Activated naive CD4-positive, alpha-beta T cell treated with anti-CD3 and anti-CD28 coated beads for 36 hours (primary cell): ENCODE data around the gene APBA2. TPM values are rescaled to one million over a fixed set of nuclear protein-coding genes. Genes with fewer than 3 reads are reported as not detected.

ENCODE experiments used
- CTCF ChIA-PET: fragments of 350-600 bp; sonication (Branson Sonifier 250); formaldehyde crosslinking; loops from one replicate; lab custom pipeline; 2021; ENCODE audit warnings: antibody characterized with exemption; lab: Charles Lee
- DNase-seq: peaks from one replicate; pipeline ENCODE4 v3.0.0-alpha.2; 2020
- H3K27ac Mint-ChIP-seq: one replicate; pipeline ENCODE4 v1.8.0; 2021; ENCODE audit warnings: mild to moderate bottlenecking, mixed read lengths
- H3K27me3 Mint-ChIP-seq: one replicate; pipeline ENCODE4 v1.8.0; 2021; ENCODE audit warnings: low read depth, mixed read lengths
- H3K36me3 Mint-ChIP-seq: one replicate; pipeline ENCODE4 v1.8.0; 2021; ENCODE audit warnings: low read depth, mixed read lengths
- H3K4me1 Mint-ChIP-seq: one replicate; pipeline ENCODE4 v1.8.0; 2021; ENCODE audit warnings: low read depth, mixed read lengths
- H3K4me3 Mint-ChIP-seq: one replicate; pipeline ENCODE4 v1.8.0; 2021; ENCODE audit warnings: mild to moderate bottlenecking, moderate library complexity, mixed read lengths
- H3K9me3 Mint-ChIP-seq: one replicate; pipeline ENCODE4 v1.8.0; 2021; ENCODE audit warnings: mixed read lengths
- intact Hi-C: fragments of 100-400 bp; cut with micrococcal nuclease; formaldehyde crosslinking; loops from one replicate; pipeline ENCODE4 v1.15.1; 2023
- total RNA-seq, 2 experiments: library from RNA; stranded (reverse); gene quantifications; one replicate each; pipeline ENCODE4 v1.2.3, GENCODE V29; 2021

APBA2 gene
- total RNA-seq, 2 experiments from 2014 or later: 16.2 to 18.3 TPM

GRCh38 chr15:29123171-29123570 lies 237.4 kb downstream of the APBA2 start:
- intact Hi-C loops: no loop called here

DNA sequence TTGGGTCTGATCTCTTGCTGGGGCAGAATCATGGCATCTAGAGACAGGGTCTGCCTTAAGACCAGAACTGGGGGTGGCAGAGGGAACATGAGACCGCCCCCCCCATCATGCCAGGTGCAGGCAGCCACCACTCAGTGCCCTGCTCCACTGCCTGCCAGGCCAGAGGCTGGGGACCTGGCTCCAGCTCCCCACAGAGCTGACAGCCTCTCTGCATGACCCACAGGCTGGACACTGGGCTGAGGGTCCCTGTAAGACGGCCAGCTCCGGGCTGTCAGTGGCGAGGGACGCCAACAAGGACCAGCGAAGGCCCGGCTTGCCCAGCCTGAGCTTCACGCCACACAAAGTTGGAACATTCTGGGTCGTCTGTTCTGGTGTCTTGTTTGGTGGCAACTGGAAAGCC lies 238.2 kb downstream of the APBA2 start:
- intact Hi-C loops: no loop called here
- H3K4me3 Mint-ChIP-seq: no peak overlapping the region
- no peaks in the 10 kb centered on the region for H3K9me3 Mint-ChIP-seq
- CTCF ChIA-PET: no interaction called here
- H3K27me3 Mint-ChIP-seq: no peaks in the 10 kb centered on the region
- no peak for DNase-seq
- H3K36me3 Mint-ChIP-seq: no peaks in the 10 kb centered on the region
- H3K4me1 Mint-ChIP-seq: no peaks in the 10 kb centered on the region
- no peak overlapping the region for H3K27ac Mint-ChIP-seq

More at GRCh38 chr15:29123171-29123570, 237.4 kb downstream of the APBA2 start:
- H3K4me3 Mint-ChIP-seq: no peak overlapping the region
- H3K4me1 Mint-ChIP-seq: no peaks in the 10 kb centered on the region
- no peaks in the 10 kb centered on the region for H3K9me3 Mint-ChIP-seq
- H3K27me3 Mint-ChIP-seq: no peaks in the 10 kb centered on the region
- no peaks in the 10 kb centered on the region for H3K36me3 Mint-ChIP-seq
- DNase-seq: no peak
- H3K27ac Mint-ChIP-seq: no peak overlapping the region
- CTCF ChIA-PET: no interaction called here

- Mint-ChIP-seq H3K4me3 (no peak overlapping the region), H3K36me3 (no peaks in the 10 kb centered on the region), H3K4me1 (no peaks in the 10 kb centered on the region), H3K9me3 (no peaks in the 10 kb centered on the region), H3K27me3 (no peaks in the 10 kb centered on the region), H3K27ac (no peak overlapping the region)
- no peak for DNase-seq
- intact Hi-C loops: no loop called here
- CTCF ChIA-PET: interaction anchor here (0.5 kb wide), 1 partner anchor 319 kb away, joined by 3 read pairs; no protein-coding TSS in a partner anchor
Observed at GRCh38 chr15:29124581-29125381, 239.0 kb downstream of the APBA2 start.

DNA sequence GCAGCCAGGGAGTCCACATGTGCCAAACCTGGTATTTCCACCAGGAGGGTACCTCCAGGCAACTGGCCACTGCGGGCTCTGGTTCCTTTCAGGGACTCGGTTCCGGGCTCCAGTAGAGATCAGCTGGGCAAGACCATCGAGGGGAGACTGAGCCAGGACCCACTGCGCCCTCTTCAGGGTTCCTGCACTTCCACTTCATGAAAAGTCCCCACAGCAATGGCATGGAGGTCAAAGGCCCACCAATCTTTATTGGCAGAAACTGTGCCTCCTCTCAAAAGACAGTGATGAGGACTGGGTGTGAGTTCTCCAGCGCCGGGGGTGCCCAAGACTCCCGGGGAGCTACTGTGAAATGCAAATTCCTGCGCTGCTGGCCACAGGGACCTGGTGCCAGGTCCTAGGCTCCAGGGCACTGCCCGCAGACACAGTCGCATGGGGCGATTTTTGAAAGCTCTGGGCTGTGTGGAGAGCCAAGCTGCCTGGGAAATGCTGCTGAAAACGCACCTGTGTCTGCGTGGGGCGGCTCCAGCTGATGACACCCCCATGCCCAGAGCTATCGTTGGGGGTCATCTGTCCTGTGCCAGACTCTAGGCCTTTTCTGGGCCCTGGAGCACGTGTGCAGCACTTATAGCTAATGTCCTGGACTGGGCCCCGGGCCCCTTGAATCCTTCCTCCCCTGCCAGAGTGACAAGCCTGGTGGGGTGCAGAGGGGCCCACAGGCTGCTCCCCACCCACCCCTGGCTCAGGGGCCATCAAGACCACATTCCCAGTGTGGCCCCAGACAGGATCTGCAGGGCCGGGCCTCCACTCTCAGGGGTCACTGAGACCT lies 239.8 kb downstream of the APBA2 start:
- DNase-seq: no peak
- no peak overlapping the region for H3K27ac Mint-ChIP-seq
- no peaks in the 10 kb centered on the region for H3K4me1 Mint-ChIP-seq
- no peak overlapping the region for H3K4me3 Mint-ChIP-seq
- no peaks in the 10 kb centered on the region for H3K36me3 Mint-ChIP-seq
- CTCF ChIA-PET: interaction anchor here (0.5 to 1.2 kb wide), 2 partner anchors 10 to 319 kb away, joined by 3 to 4 read pairs; no protein-coding TSS in a partner anchor
- H3K9me3 Mint-ChIP-seq: no peaks in the 10 kb centered on the region
- H3K27me3 Mint-ChIP-seq: no peaks in the 10 kb centered on the region
- intact Hi-C loops: no loop called here

DNA sequence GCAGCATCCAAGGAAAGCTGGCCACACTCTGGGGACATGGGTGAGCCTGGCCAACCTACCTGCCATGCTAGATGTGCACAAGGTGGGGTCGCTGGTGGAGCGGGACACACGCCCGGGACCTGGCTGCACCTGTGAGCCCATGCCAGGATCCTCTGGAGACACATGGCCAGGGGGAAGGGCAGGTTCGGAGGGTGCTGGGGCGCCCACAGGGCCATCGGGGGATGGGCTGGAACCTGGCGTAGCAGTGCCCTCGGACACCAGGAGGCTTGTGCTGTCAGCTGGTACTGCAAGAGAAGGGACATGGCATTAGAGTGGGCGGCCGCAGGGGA lies 240.4 kb downstream of the APBA2 start:
- Mint-ChIP-seq H3K4me3 (no peak overlapping the region), H3K27ac (no peak overlapping the region), H3K4me1 (no peaks in the 10 kb centered on the region), H3K9me3 (no peaks in the 10 kb centered on the region), H3K27me3 (no peaks in the 10 kb centered on the region), H3K36me3 (no peaks in the 10 kb centered on the region)
- CTCF ChIA-PET: interaction anchor here (1.2 kb wide), 1 partner anchor 10 kb away, joined by 4 read pairs; no protein-coding TSS in a partner anchor
- no peak for DNase-seq
- intact Hi-C loops: no loop called here

- H3K27me3 Mint-ChIP-seq: no peaks in the 10 kb centered on the region
- DNase-seq: no peak
- no peaks in the 10 kb centered on the region for H3K36me3 Mint-ChIP-seq
- CTCF ChIA-PET: no interaction called here
- intact Hi-C loops: no loop called here
- no peak overlapping the region for H3K4me3 Mint-ChIP-seq
- H3K4me1 Mint-ChIP-seq: peaks cover 3% of the 10 kb centered on the region
- H3K27ac Mint-ChIP-seq: no peak overlapping the region
- no peaks in the 10 kb centered on the region for H3K9me3 Mint-ChIP-seq
Observed at GRCh38 chr15:29126821-29127461, 241.2 kb downstream of the APBA2 start.

DNA sequence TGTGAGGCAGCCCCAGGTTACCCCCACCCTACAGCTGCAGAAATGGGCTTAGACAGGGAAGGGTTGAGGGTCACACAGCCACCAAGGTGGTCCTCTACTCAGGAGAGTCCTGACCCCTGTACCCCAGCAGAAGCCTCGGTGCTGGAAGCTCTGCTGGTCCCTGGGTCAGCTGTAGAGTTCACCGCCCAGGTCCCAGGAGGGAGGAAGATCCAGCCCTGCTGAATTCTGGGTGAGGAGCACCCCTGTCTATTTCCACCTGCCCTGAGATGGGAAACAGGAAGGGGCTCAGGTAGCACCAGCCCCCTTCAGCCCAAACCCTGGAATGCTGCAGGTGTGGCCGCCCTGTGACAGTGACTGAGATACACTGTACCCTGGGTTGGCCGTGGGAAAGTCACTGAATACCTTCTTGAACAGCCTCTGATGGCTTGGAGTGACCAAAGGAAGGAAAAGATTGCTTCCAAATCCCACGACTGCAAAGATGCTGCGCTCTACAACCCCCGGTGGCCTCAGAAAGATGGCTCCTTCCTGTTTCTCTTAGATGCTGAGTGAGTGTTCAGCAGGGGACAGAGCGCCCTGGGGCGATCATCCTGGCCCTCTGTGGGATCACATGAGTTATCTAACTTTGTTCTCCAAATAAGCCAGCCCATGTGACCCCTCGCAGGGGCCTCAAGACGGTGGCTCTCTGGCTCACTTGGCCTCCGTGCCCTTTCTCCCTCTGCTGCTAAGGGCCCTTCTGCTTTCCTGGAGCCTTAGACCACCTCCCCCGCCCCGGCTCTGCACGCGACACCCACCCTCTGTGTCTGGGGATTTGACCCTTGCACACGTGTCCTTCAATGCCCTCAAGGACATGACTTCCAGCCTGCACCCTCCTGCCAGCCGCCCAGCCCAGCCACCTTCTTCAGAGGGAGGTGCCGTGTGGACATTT lies 242.0 kb downstream of the APBA2 start:
- H3K4me3 Mint-ChIP-seq: no peak overlapping the region
- H3K27ac Mint-ChIP-seq: no peak overlapping the region
- CTCF ChIA-PET: no interaction called here

DNA sequence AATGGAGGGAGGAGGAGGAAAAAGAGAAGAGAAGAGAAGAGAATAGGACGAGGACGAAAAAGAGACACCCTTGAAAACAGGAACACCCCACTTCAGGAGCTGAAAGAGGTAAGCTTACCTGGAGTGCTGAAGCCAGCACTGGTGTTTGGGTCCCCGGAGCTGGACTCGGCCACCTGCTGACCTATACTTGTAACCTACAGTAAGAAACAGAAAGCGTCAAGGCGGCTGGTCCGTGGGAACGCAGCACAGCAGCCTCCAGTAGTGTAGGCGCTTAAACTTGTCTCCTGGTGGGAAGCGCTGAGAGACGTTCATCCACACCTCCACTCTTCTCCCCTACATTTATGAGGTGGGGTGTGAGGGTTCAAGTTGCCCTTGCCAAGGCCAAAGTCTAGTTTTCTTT lies 242.9 kb downstream of the APBA2 start:
- intact Hi-C loops: no loop called here
- DNase-seq: no peak
- Mint-ChIP-seq H3K9me3 (no peaks in the 10 kb centered on the region), H3K4me1 (peaks cover 3% of the 10 kb centered on the region), H3K36me3 (no peaks in the 10 kb centered on the region), H3K27ac (no peak overlapping the region), H3K27me3 (peaks cover 2% of the 10 kb centered on the region), H3K4me3 (no peak overlapping the region)
- CTCF ChIA-PET: interaction anchor here (2.6 kb wide), 1 partner anchor 12 kb away, joined by 9 read pairs; no protein-coding TSS in a partner anchor

More for the DNA sequence above, 242.0 kb downstream of the APBA2 start:
- H3K4me1 Mint-ChIP-seq: peaks cover 3% of the 10 kb centered on the region
- no peaks in the 10 kb centered on the region for H3K27me3 Mint-ChIP-seq
- no peak for DNase-seq
- intact Hi-C loops: no loop called here
- no peaks in the 10 kb centered on the region for H3K9me3 Mint-ChIP-seq
- H3K36me3 Mint-ChIP-seq: no peaks in the 10 kb centered on the region

DNA sequence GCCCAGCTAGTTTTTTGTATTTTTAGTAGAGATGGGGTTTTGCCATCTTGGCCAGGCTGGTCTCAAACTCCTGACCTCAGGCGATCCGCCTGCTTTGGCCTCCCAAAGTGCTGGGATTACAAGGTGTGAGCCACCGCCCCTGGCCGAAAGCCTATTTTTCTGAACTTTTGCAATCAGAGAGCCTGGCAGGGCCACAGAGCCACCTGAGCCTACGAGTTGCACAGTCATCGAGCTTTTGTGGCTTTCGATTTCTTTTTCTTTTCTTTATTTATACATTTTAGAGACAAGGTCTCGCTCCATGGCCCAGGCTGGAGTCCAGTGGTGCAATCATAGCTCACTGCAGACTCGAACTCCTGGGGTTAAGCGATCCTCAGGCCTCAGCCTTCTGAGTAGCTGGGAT lies 243.4 kb downstream of the APBA2 start:
- Mint-ChIP-seq H3K27me3 (peaks cover 5% of the 10 kb centered on the region), H3K4me1 (peaks cover 3% of the 10 kb centered on the region)
- intact Hi-C loops: no loop called here

DNA sequence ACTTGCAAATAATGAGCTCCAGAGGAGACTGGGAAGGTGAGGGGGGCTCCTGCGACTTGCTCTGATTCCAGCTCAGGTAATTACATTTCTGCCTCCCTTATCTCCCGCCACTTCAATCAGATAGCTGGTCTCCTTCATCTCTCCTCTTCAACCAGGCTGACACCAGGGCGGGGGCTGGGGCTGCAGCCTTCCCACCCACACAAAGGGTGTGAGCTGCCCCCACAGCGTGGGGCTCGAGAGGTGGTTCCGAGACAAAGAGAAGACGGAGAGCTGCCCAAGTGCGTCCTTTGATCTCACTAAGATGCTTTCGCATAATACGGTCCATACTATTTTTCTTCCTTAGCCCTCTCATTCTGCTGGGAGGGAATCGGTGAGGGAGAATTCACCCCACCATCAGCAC lies 244.2 kb downstream of the APBA2 start:
- CTCF ChIA-PET: interaction anchor here (0.8 to 2.6 kb wide), 3 partner anchors 9 to 28 kb away, joined by 3 to 9 read pairs (median 3); no protein-coding TSS in a partner anchor
- Mint-ChIP-seq H3K27me3 (peaks cover 5% of the 10 kb centered on the region), H3K4me3 (no peak overlapping the region), H3K27ac (no peak overlapping the region), H3K36me3 (no peaks in the 10 kb centered on the region), H3K9me3 (no peaks in the 10 kb centered on the region), H3K4me1 (peaks cover 3% of the 10 kb centered on the region)
- intact Hi-C loops: loop anchor here (10.0 kb wide), 1 partner anchor 615 kb away; no protein-coding TSS in a partner anchor
- no peak for DNase-seq

More for the DNA sequence above, 243.4 kb downstream of the APBA2 start:
- CTCF ChIA-PET: interaction anchor here (0.8 to 2.6 kb wide), 3 partner anchors 10 to 27 kb away, joined by 3 to 9 read pairs (median 3); no protein-coding TSS in a partner anchor
- Mint-ChIP-seq H3K27ac (no peak overlapping the region), H3K36me3 (no peaks in the 10 kb centered on the region), H3K9me3 (no peaks in the 10 kb centered on the region), H3K4me3 (no peak overlapping the region)
- no peak for DNase-seq

- Mint-ChIP-seq H3K4me3 (no peak overlapping the region), H3K27me3 (peaks cover 8% of the 10 kb centered on the region), H3K9me3 (no peaks in the 10 kb centered on the region), H3K36me3 (no peaks in the 10 kb centered on the region), H3K27ac (no peak overlapping the region), H3K4me1 (peaks cover 3% of the 10 kb centered on the region)
- DNase-seq: no peak
- CTCF ChIA-PET: interaction anchor here (2.6 kb wide), 1 partner anchor 10 kb away, joined by 9 read pairs; no protein-coding TSS in a partner anchor
- intact Hi-C loops: loop anchor here (10.0 kb wide), 1 partner anchor 614 kb away; no protein-coding TSS in a partner anchor
Observed at GRCh38 chr15:29130476-29130875, 244.7 kb downstream of the APBA2 start.
